HUES6 (cell line): ENCODE results near the gene IL4I1.

Experiments
- H3K27ac ChIP-seq: 2 replicates; pipeline ENCODE4 v1.7.0; 2013; ENCODE audit warnings: low read depth, mild to moderate bottlenecking, low read length, inconsistent platforms
- H3K27me3 ChIP-seq: 2 replicates; pipeline ENCODE4 v1.6.1; 2013; ENCODE audit warnings: low read length; ENCODE audit not compliant: control insufficient read depth, insufficient read depth
- H3K36me3 ChIP-seq: 2 replicates; pipeline ENCODE4 v1.6.1; 2013; ENCODE audit warnings: low read length; ENCODE audit not compliant: control insufficient read depth, insufficient read depth
- H3K4me1 ChIP-seq: 2 replicates; pipeline ENCODE4 v1.6.1; 2013; ENCODE audit warnings: low read length; ENCODE audit not compliant: control insufficient read depth, insufficient read depth
- H3K4me3 ChIP-seq: 2 replicates; pipeline ENCODE4 v1.5.1; 2013; ENCODE audit warnings: low read depth, low read length
- H3K9ac ChIP-seq: one replicate; pipeline ENCODE4 v1.6.1; 2013; ENCODE audit warnings: mild to moderate bottlenecking, low read length
- H3K9me3 ChIP-seq: 2 replicates; pipeline ENCODE4 v1.6.1; 2013; ENCODE audit warnings: low read depth, low read length; ENCODE audit not compliant: control insufficient read depth, insufficient read depth

Gene IL4I1

DNA sequence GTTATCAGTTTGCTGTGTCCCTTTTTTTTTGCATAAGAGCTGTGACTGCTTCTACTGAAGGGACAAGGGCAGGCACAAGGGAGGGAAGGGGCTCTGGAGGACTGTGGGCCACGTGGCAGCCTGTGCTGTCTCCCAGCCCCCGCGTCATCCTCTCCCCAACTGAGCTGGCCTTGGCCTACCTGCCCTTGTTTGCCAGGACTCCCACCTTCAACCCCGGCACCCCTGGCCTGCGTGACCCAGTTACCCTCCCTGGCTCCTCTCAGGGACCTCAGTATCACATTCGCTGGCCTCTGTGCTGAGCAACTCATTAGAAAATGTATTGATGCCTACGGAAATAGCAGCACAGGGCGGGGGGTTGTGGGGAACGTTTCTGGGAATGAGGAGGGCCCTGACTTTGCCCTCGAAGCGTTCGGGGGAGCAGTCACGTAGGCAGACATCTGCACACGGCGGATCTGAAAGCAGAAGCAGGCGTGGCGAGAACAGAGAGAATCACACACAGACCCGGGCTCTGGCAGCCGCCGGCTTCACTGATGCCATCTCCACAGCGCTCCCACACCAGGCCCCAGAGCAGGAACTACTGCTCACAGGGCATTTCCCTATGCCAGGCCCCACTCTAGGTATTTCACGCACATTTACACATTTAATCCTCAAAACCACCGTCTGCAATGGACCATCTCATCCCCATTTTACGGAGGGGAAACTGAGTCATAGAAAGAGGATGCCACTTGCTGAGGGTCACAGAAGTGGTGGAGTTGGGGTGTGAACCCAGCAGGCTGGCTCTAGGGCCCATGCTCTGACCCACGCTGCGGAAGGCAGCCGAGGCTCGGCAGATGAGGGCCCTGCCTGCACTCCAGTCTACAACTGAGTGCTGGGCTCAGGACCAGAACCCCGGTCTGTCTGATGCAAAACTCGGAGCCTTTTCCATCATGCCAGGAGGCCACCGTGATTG, 26.6 kb upstream of the IL4I1 start:
- H3K4me3 ChIP-seq = no peak overlapping the region
- peaks cover 75% of the 10 kb centered on the region for H3K36me3 ChIP-seq
- H3K4me1 ChIP-seq = peaks cover 6% of the 10 kb centered on the region
- H3K27ac ChIP-seq = no peak overlapping the region
- no peaks in the 10 kb centered on the region for H3K9me3 ChIP-seq
- no peak overlapping the region for H3K9ac ChIP-seq
- H3K27me3 ChIP-seq = no peaks in the 10 kb centered on the region

DNA sequence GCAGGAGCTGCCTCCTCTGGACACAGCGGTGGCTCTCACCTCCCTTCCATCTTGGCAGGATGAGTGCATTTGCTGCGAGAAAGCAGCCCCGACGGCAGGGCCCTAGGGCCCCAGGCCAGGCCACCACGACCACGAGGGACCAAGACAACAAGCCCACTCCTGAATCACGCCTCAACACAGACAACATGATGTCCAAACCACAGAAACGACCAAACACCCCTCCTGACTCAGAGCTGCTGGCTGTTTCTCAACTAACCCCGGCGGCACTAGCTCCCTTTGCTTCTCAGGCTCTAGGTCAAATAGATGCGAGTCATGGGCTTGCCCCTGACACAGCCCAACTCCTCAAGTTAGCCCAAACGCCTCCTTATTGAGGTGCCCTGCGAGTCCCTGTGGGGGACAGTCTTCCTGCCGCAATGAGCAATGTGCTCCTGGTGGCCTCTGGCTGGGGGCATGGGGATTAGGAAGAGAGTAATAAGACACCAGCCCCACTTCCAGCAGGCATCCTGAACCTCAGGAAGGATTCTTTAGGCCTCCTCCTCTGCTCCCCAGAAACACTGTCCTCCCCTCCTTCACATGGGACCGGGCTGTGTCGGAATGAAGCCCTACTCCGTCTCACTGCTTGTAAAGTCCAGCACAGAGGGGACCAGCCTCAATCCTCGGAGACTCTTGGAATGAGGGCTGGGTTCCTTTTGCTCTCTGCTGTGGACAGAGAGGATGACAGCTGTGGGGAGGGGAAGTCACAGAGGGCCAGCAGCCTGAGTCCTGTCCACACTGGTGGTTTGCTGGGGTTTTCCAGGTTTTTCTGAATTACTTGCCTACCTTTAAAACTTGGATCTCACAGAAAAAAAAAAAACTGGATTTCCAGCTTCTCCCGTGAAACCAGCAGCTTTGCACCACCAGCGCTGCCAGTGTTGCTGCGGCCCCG, 25.4 kb upstream of the IL4I1 start:
- Histone ChIP-seq H3K36me3 (peaks cover 78% of the 10 kb centered on the region), H3K27me3 (no peaks in the 10 kb centered on the region), H3K9me3 (no peaks in the 10 kb centered on the region), H3K9ac (no peak overlapping the region), H3K4me1 (peaks cover 3% of the 10 kb centered on the region), H3K27ac (no peak overlapping the region), H3K4me3 (no peak overlapping the region)

DNA sequence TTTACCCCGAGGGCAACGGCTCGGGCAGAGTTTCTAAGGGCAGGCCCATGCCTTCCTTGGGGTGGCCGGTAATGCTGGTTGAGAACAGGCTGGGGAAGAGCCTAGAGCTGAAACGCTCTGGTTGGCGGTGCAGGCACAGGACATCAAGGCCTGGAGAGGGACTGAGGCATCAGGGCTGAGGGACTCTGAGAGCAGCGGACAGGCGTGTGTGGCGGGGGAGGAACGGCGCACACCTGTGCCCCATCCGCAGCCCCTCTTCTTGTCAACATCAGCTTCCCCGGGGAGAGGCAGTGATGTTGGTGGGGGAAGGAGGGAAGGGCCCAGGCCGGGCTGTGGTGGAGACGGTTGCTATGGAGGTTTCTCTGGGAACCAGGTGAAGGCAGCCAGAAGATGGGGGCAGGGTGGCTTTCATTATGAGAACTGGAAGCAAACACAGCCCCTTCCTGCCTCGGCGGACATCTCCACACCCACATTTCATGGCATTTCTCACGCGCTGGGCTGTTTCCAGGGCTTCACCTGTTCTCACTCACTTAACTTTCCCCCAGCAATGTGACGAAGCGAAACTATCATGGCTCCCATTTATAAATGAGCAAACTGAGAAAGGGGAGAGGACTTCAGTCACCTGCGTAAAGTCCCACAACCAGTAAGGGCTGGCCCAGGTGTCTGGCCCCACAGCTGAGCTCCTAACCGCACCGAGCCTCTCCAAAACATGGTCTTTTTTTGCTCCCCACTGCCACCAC, 24.1 kb upstream of the IL4I1 start:
- peaks cover 76% of the 10 kb centered on the region for H3K36me3 ChIP-seq
- no peaks in the 10 kb centered on the region for H3K9me3 ChIP-seq
- peaks cover 3% of the 10 kb centered on the region for H3K4me1 ChIP-seq
- no peak overlapping the region for H3K4me3 ChIP-seq
- no peak overlapping the region for H3K9ac ChIP-seq
- no peaks in the 10 kb centered on the region for H3K27me3 ChIP-seq
- no peak overlapping the region for H3K27ac ChIP-seq

DNA sequence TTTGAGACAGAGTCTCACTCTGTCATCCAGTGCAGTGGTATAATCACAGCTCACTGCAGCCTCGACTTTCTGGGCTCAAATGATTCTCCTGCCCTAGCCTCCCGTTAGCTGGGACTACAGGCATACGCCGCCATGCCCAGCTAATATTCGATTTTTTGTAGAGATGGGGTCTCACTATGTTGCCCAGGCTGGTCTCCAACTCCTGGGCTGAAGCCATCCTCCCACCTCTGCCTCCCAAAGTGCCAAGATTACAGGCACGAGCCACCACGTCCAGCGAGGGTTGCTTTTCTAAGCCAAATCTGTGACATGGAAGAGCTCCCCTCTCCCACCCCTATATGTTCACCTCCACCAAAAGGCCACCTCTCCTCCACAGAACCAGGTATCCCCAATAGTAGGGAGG, 21.4 kb upstream of the IL4I1 start:
- no peak overlapping the region for H3K9ac ChIP-seq
- peaks cover 7% of the 10 kb centered on the region; the same call in 1 of the 2 replicates for H3K9me3 ChIP-seq
- H3K27ac ChIP-seq = no peak overlapping the region
- H3K27me3 ChIP-seq = no peaks in the 10 kb centered on the region
- H3K4me3 ChIP-seq = no peak overlapping the region
- peaks cover 3% of the 10 kb centered on the region for H3K4me1 ChIP-seq
- peaks cover 77% of the 10 kb centered on the region for H3K36me3 ChIP-seq

DNA sequence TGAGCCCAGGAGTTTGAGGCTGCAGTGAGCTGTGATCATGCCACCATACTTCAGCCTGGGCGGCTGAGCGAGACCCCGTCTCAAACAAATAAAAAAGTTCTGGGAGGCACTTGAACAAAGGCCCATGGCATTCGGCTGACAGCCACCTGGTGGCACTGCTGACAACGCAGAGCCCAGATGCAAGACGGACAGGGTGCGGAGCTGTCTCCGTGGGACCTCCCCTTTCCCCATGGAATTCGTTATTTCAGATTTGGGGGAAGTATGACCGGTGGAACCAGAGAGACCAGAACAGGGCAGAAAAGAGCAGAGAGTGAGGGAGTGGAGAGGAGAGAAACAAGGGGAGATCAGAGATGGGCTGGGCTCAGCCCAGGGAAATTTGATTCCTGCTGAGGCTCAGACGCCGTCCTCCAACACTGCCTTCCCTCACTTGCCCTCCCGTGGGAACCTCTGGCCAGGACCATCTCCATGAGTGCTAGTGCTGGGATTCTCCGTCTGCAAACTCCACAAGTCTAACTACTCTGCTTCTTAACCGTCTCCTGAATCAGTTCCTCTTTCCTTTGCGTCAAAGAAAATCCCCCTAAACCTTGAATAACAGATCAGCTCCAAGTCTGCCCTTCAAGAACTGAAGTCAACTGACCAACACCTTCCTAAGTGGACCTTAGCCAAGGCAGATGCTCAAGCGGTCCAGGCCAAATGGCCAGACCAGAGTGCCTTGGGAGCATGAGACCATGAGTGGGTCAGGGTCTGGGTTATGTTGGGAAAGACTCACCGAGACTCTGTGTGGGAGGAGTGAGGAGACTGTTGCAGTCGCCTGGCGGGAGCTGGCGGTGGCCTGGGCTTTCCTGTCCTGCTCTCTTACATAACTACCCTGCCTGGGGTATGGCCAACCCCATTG, 20.4 kb upstream of the IL4I1 start:
- Histone ChIP-seq H3K9me3 (peaks cover 7% of the 10 kb centered on the region; the same call in 1 of the 2 replicates), H3K4me3 (no peak overlapping the region), H3K9ac (no peak overlapping the region), H3K27ac (no peak overlapping the region), H3K4me1 (peaks cover 3% of the 10 kb centered on the region; the same call in 1 of the 2 replicates), H3K27me3 (no peaks in the 10 kb centered on the region), H3K36me3 (peaks cover 77% of the 10 kb centered on the region)

DNA sequence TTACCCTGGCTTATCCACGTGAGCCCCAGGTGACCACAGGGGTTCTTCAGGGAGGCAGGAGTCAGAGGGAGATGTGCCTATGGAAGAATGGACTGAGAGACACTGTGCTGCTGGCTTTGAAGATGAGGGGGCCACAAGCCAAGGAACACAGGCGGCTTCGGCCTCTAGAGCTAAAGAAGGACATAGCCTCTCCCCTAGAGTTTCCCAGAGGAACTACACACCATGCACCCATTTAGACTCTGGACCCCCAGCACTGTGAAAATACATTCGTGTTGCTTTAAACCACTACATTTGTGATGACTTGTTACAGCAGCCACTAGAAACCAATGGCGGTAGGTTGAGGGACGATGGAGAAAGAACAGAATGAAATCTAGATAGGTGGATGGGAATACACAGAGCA, 18.6 kb upstream of the IL4I1 start:
- Histone ChIP-seq H3K4me1 (peaks cover 3% of the 10 kb centered on the region; the same call in 1 of the 2 replicates), H3K9ac (no peak overlapping the region), H3K36me3 (peaks cover 74% of the 10 kb centered on the region), H3K27ac (no peak overlapping the region), H3K27me3 (no peaks in the 10 kb centered on the region), H3K9me3 (peaks cover 7% of the 10 kb centered on the region; the same call in 1 of the 2 replicates), H3K4me3 (no peak overlapping the region)

DNA sequence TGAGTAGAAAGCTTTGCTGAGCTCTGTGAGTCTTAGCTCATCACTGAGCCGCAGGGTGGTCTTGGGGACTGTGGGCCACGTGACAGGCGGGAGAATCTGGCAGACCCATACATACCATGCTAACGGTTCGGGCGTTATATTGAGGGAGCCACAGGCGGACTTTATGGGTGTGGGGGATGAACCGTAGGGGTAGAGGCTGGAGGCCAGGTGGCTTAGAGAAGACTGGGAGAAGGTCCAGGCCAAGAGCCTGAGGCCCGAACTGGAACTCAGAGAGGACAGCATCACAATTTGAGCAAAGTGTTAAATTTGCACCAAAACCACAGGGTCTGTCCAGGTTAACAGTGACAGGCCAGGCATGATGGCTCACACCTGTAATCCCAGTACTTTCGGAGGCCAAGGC, 17.0 kb upstream of the IL4I1 start:
- Histone ChIP-seq H3K36me3 (peaks cover 85% of the 10 kb centered on the region), H3K9me3 (peaks cover 7% of the 10 kb centered on the region; the same call in 1 of the 2 replicates), H3K4me1 (peaks cover 3% of the 10 kb centered on the region; the same call in 1 of the 2 replicates), H3K9ac (no peak overlapping the region), H3K27me3 (no peaks in the 10 kb centered on the region), H3K27ac (no peak overlapping the region), H3K4me3 (no peak overlapping the region)

DNA sequence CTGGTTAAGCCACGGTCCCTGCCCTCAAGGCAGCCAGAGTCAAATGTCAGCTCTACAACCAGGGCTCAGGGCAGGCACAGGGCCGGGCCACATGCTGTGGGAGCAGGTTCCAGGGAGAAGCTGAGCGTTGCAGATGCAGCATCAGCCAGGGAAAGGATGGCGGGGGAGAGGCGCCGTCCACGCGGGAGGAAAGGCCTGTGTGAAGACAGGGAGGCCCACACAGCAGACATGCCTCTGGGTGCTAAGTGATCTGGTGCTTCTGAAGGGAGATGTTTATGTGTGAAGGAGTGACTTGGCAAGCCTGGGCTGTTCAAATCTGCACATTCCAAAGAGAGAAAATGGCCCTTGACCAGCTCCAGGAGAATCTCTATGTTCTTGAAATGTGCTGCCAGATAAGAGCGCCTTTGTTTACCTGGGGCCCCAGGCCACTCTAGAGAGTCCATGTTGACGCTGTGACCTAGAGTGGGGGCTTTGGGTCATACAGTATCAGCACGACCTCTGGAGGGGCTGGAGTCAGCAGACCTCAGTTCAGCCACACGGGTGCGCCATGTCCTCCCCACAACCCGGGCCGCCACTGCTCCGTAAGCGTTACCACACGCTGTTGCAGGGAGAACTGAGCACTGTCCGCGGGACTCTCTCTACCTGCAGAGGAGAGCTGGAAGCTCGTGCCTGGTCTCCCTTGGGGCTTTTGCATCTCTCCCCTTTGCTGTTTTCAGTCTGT, 16.4 kb upstream of the IL4I1 start:
- Histone ChIP-seq H3K27me3 (no peaks in the 10 kb centered on the region), H3K4me1 (peaks cover 3% of the 10 kb centered on the region; the same call in 1 of the 2 replicates), H3K4me3 (no peak overlapping the region), H3K9ac (no peak overlapping the region), H3K9me3 (peaks cover 7% of the 10 kb centered on the region; the same call in 1 of the 2 replicates), H3K36me3 (peaks cover 86% of the 10 kb centered on the region), H3K27ac (no peak overlapping the region)

DNA sequence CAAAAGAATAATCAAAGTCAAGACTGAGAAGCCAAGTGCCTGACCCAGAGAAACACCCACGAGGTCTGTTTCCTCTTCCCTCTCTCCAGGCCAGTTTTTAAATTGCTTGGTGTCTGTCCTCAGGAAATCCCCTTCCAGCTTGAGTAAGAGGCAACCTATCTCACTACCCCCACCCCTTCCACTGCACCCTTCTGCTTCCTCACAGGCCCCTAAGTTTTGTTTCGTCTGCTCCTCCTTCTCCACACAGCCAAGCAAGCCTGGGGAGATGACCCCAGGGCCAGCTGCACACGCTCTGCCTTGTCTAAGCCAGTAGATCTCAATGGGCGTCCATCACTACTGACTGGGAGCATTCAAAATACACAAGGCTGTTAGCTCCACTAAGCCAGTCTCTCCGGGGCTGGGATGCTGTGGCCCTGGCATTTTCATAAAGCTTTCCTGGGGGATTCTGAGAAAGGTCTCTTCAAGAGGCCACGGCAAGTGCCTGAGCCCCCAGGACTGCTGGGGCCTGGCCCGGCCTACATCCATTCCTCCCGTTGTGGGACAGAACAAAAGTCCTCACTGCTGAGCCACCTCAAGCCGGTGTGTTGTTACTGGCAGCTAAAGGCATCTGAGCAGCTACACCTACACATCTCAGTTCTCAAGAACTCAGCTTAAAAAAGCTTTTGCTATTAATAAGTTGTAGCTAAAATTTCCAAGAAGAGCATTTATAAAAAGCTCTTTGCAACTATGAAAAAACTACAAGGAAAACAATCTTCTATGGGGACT, 14.9 kb upstream of the IL4I1 start:
- H3K27ac ChIP-seq = no peak overlapping the region
- H3K9ac ChIP-seq = no peak overlapping the region
- no peak overlapping the region for H3K4me3 ChIP-seq
- peaks cover 86% of the 10 kb centered on the region for H3K36me3 ChIP-seq
- H3K4me1 ChIP-seq = no peaks in the 10 kb centered on the region; the same call in 1 of the 2 replicates
- peaks cover 7% of the 10 kb centered on the region; the same call in 1 of the 2 replicates for H3K9me3 ChIP-seq
- no peaks in the 10 kb centered on the region for H3K27me3 ChIP-seq
